NCI-H2171 (cell line): ENCODE data around the gene GALNT3.

Source experiments
- DNase-seq: peaks from one replicate; lab custom pipeline; 2025; lab: John Stamatoyannopoulos, UW

Gene GALNT3

GRCh38 chr2:165725421-165725820 lies 68.6 kb downstream of the GALNT3 start:
- no peak for DNase-seq

- no peak for DNase-seq
Observed at GRCh38 chr2:165720511-165720910, 73.5 kb downstream of the GALNT3 start.

GRCh38 chr2:165718610-165719210 lies 75.3 kb downstream of the GALNT3 start:
- no peak for DNase-seq

- no peak for DNase-seq
Observed at GRCh38 chr2:165716091-165716490, 78.0 kb downstream of the GALNT3 start.

- DNase-seq, result no peak
Observed at GRCh38 chr2:165706960-165707487, 87.0 kb downstream of the GALNT3 start.

GRCh38 chr2:165701147-165701546 lies 92.9 kb downstream of the GALNT3 start:
- DNase-seq, result no peak

- DNase-seq, result no peak
Observed at GRCh38 chr2:165700531-165700930, 93.5 kb downstream of the GALNT3 start.

GRCh38 chr2:165699946-165700345 lies 94.1 kb downstream of the GALNT3 start:
- no peak for DNase-seq

- peak; percentile 38 for DNase-seq
Observed at GRCh38 chr2:165698444-165698884, 95.6 kb downstream of the GALNT3 start.

- peak; percentile 19 for DNase-seq
Observed at GRCh38 chr2:165697748-165698443, 96.2 kb downstream of the GALNT3 start.
